ENCODE results near the gene NCOR2. TPM values are rescaled to one million over a fixed set of nuclear protein-coding genes. Genes with fewer than 3 reads are reported as not detected.

NCOR2 gene
- total RNA-seq, 1 experiment from 2014 or later: 153 TPM

- ChIA-PET CTCF (no interaction called here), POLR2A (interaction anchor here (1.2 kb wide), 1 partner anchor 24 kb away, joined by 3 read pairs; no protein-coding TSS in a partner anchor)
- intact Hi-C loops (cut with micrococcal nuclease): no loop called here
Observed at GRCh38 chr12:124612410-124612680, 44.9 kb upstream of the NCOR2 start.

More at GRCh38 chr12:124612410-124612680, 44.9 kb upstream of the NCOR2 start:
- ATAC-seq (no peak), DNase-seq (ENCODE audit: low read depth, low spot score) (no peak)
- Histone ChIP-seq H3K9me2 (ENCODE audit: insufficient read depth) (no peaks in the 10 kb centered on the region), H3K27ac (ENCODE audit: low read depth, low read length) (no peak overlapping the region), H3K79me2 (ENCODE audit: insufficient read depth, low read length) (no peaks in the 10 kb centered on the region), H4K20me1 (ENCODE audit: insufficient read depth) (no peaks in the 10 kb centered on the region), H3K9ac (ENCODE audit: low read length) (no peak overlapping the region), H3K36me3 (ENCODE audit: control insufficient read depth in 1 of 2, insufficient read depth in 2 of 2, low read length in 2 of 2) (no peaks in the 10 kb centered on the region), H2AFZ (ENCODE audit: low read depth, low read length, poor library complexity, severe bottlenecking) (no peak overlapping the region), H3K4me1 (ENCODE audit: control insufficient read depth in 1 of 2, insufficient read depth in 2 of 2, low read length in 2 of 2) (peaks cover 27 to 53% of the 10 kb centered on the region in 2 experiments), H3K4me2 (ENCODE audit: low read length) (no peak overlapping the region), H3K9me3 (ENCODE audit: control insufficient read depth in 1 of 2, insufficient read depth in 1 of 2, low read depth in 1 of 2, low read length in 2 of 2) (peaks cover 0 to 3% of the 10 kb centered on the region in 2 experiments; a peak in 1 of 4 replicates), H3K4me3 (replicated peaks in 1 of 2; ENCODE audit: low read depth in 1 of 2, low read length in 2 of 2) (no peak overlapping the region), H3K27me3 (ENCODE audit: insufficient read depth, low read length) (no peaks in the 10 kb centered on the region)
- RAD21 ChIA-PET (ENCODE audit: low non-redundant PET in 1 of 2, low total read pairs in 2 of 2, uncharacterized antibody in 2 of 2, unreplicated experiment in 2 of 2): no interaction called here
- BruUV-seq (replicated peaks): no TSS peak
- TF ChIP-seq ZBTB33 (IDR thresholded peaks at IDR 0.05; ENCODE audit: extremely low read depth, insufficient replicate concordance, low read length) (no peak), ZFX (IDR thresholded peaks at IDR 0.05) (no peak), EGR1 (IDR thresholded peaks at IDR 0.05; ENCODE audit: low read depth) (no peak), REST (IDR thresholded peaks at IDR 0.05; ENCODE audit: low read depth) (no peak)

All from HCT116 (cell line).